Measurements from ENCODE around the gene KMT2B. TPM values are rescaled to one million over a fixed set of nuclear protein-coding genes. Genes with fewer than 3 reads are reported as not detected.
"Not testable (repeated sequence)": the region's sequence is repeated elsewhere in the genome, so short reads cannot be mapped to it uniquely, and the experiment has no call there.

The KMT2B gene
- total RNA-seq, 1 donor from 2014 or later: 65.2 TPM

- no peak overlapping the region for H3K27ac Mint-ChIP-seq
- H3K4me1 Mint-ChIP-seq (ENCODE audit: low read depth): peaks cover under 1% of the 10 kb centered on the region
- DNase-seq (ENCODE audit: low spot score): no peak
- no peaks in the 10 kb centered on the region for H3K9me3 Mint-ChIP-seq
- intact Hi-C loops (cut with micrococcal nuclease): no loop called here
- H3K36me3 Mint-ChIP-seq (ENCODE audit: low read depth): peaks cover 24% of the 10 kb centered on the region
- no peaks in the 10 kb centered on the region for H3K27me3 Mint-ChIP-seq (ENCODE audit: insufficient read depth)
- no peak overlapping the region for H3K4me3 Mint-ChIP-seq
Observed at GRCh38 chr19:35764432-35765315, 46.9 kb downstream of the KMT2B start.

- Mint-ChIP-seq H3K27ac (no peak overlapping the region), H3K4me3 (no peak overlapping the region), H3K36me3 (ENCODE audit: low read depth) (peaks cover 22% of the 10 kb centered on the region), H3K27me3 (ENCODE audit: insufficient read depth) (no peaks in the 10 kb centered on the region), H3K9me3 (no peaks in the 10 kb centered on the region), H3K4me1 (ENCODE audit: low read depth) (no peaks in the 10 kb centered on the region)
- intact Hi-C loops (cut with micrococcal nuclease): no loop called here
- DNase-seq (ENCODE audit: low spot score): no peak
Observed at GRCh38 chr19:35766571-35767104, 48.8 kb downstream of the KMT2B start.

GRCh38 chr19:35767288-35768081 lies 49.7 kb downstream of the KMT2B start:
- no peak for DNase-seq (ENCODE audit: low spot score)
- Mint-ChIP-seq H3K36me3 (ENCODE audit: low read depth) (peaks cover 17% of the 10 kb centered on the region), H3K4me3 (no peak overlapping the region), H3K4me1 (ENCODE audit: low read depth) (no peaks in the 10 kb centered on the region), H3K27me3 (ENCODE audit: insufficient read depth) (no peaks in the 10 kb centered on the region), H3K9me3 (no peaks in the 10 kb centered on the region), H3K27ac (no peak overlapping the region)
- intact Hi-C loops (cut with micrococcal nuclease): no loop called here

GRCh38 chr19:35768082-35768421 lies 50.2 kb downstream of the KMT2B start:
- Mint-ChIP-seq H3K4me3 (no peak overlapping the region), H3K27me3 (ENCODE audit: insufficient read depth) (no peaks in the 10 kb centered on the region), H3K9me3 (no peaks in the 10 kb centered on the region), H3K36me3 (ENCODE audit: low read depth) (peaks cover 17% of the 10 kb centered on the region), H3K4me1 (ENCODE audit: low read depth) (no peaks in the 10 kb centered on the region), H3K27ac (no peak overlapping the region)
- intact Hi-C loops (cut with micrococcal nuclease): no loop called here
- DNase-seq (ENCODE audit: low spot score): no peak

- H3K9me3 Mint-ChIP-seq; H3K27ac Mint-ChIP-seq; H3K27me3 Mint-ChIP-seq (ENCODE audit: insufficient read depth); H3K4me3 Mint-ChIP-seq; H3K36me3 Mint-ChIP-seq (ENCODE audit: low read depth); intact Hi-C loops (cut with micrococcal nuclease); DNase-seq (ENCODE audit: low spot score): not testable (repeated sequence)
- H3K4me1 Mint-ChIP-seq (ENCODE audit: low read depth): peaks cover 24% of the 10 kb centered on the region
Observed at GRCh38 chr19:35772362-35772761, 54.6 kb downstream of the KMT2B start.

GRCh38 chr19:35773020-35773806 lies 55.4 kb downstream of the KMT2B start:
- Mint-ChIP-seq H3K4me1 (ENCODE audit: low read depth) (peaks cover 29% of the 10 kb centered on the region), H3K9me3 (no peaks in the 10 kb centered on the region), H3K27me3 (ENCODE audit: insufficient read depth) (no peaks in the 10 kb centered on the region), H3K4me3 (no peak overlapping the region), H3K36me3 (ENCODE audit: low read depth) (peaks cover 10% of the 10 kb centered on the region), H3K27ac (no peak overlapping the region)
- intact Hi-C loops (cut with micrococcal nuclease): no loop called here
- DNase-seq (ENCODE audit: low spot score): no peak

- Mint-ChIP-seq H3K4me3 (peak overlapping the region; percentile 81), H3K27ac (no peak overlapping the region), H3K36me3 (ENCODE audit: low read depth) (peaks cover 2% of the 10 kb centered on the region), H3K4me1 (ENCODE audit: low read depth) (peaks cover 29% of the 10 kb centered on the region), H3K27me3 (ENCODE audit: insufficient read depth) (no peaks in the 10 kb centered on the region), H3K9me3 (no peaks in the 10 kb centered on the region)
- DNase-seq (ENCODE audit: low spot score): no peak
- intact Hi-C loops (cut with micrococcal nuclease): loop anchor here (1.0 to 2.0 kb wide), 9 partner anchors 16 to 130 kb away; partner anchors contain the start of genes LIN37, PROSER3, PSENEN and U2AF1L4
Observed at GRCh38 chr19:35774274-35775045, 56.7 kb downstream of the KMT2B start.

GRCh38 chr19:35775046-35775297 lies 57.2 kb downstream of the KMT2B start:
- no peak for DNase-seq (ENCODE audit: low spot score)

GRCh38 chr19:35775298-35776101 lies 57.7 kb downstream of the KMT2B start, which contains the start of gene ARHGAP33:
TSS of gene ARHGAP33 (plus strand) at chr19:35775564. CDS start at chr19:35775659, 95 bp downstream.
- Mint-ChIP-seq H3K4me1 (ENCODE audit: low read depth) (peaks cover 29% of the 10 kb centered on the region), H3K4me3 (peak within 1 kb of the TSS; percentile 85), H3K36me3 (ENCODE audit: low read depth) (peaks cover 2% of the 10 kb centered on the region), H3K9me3 (no peaks in the 10 kb centered on the region), H3K27ac (peak within 1 kb of the TSS; percentile 61), H3K27me3 (ENCODE audit: insufficient read depth) (no peaks in the 10 kb centered on the region)
- DNase-seq (ENCODE audit: low spot score): peak; percentile 99
- intact Hi-C loops (cut with micrococcal nuclease): loop anchor here (1.0 to 2.0 kb wide), 9 partner anchors 17 to 131 kb away; partner anchors contain the start of genes LIN37, PROSER3, PSENEN and U2AF1L4

More at GRCh38 chr19:35775046-35775297, 57.2 kb downstream of the KMT2B start:
- peaks cover 29% of the 10 kb centered on the region for H3K4me1 Mint-ChIP-seq (ENCODE audit: low read depth)
- intact Hi-C loops (cut with micrococcal nuclease): loop anchor here (1.0 to 2.0 kb wide), 9 partner anchors 17 to 131 kb away; partner anchors contain the start of genes LIN37, PROSER3, PSENEN and U2AF1L4
- H3K27ac Mint-ChIP-seq: peak overlapping the region; percentile 31
- peaks cover 2% of the 10 kb centered on the region for H3K36me3 Mint-ChIP-seq (ENCODE audit: low read depth)
- H3K9me3 Mint-ChIP-seq: no peaks in the 10 kb centered on the region
- peak overlapping the region; percentile 81 for H3K4me3 Mint-ChIP-seq
- no peaks in the 10 kb centered on the region for H3K27me3 Mint-ChIP-seq (ENCODE audit: insufficient read depth)

GRCh38 chr19:35776102-35776788 lies 58.4 kb downstream of the KMT2B start:
- Mint-ChIP-seq H3K27ac (peak overlapping the region; percentile 61), H3K4me3 (peak overlapping the region; percentile 85), H3K4me1 (ENCODE audit: low read depth) (peaks cover 29% of the 10 kb centered on the region), H3K27me3 (ENCODE audit: insufficient read depth) (no peaks in the 10 kb centered on the region), H3K9me3 (no peaks in the 10 kb centered on the region), H3K36me3 (ENCODE audit: low read depth) (peaks cover 2% of the 10 kb centered on the region)
- no peak for DNase-seq (ENCODE audit: low spot score)
- intact Hi-C loops (cut with micrococcal nuclease): no loop called here

Measured in activated T-helper 1 cell treated with anti-CD3 and anti-CD28 coated beads, Interleukin-12 subunit alpha, Interleukin-12 subunit beta, Interleukin-2, Interleukin-4 antibody, amounts not matched to agents 30 ng/mL and 10 ng/mL and 1 ng/mL, durations not matched to agents 14 hours and 24 hours and 36 hours (primary cell).